Measurements from ENCODE around the gene COL25A1. TPM values are rescaled to one million over a fixed set of nuclear protein-coding genes. Genes with fewer than 3 reads are reported as not detected.

The COL25A1 gene
- total RNA-seq, 1 donor from 2014 or later: 1.00 TPM

- DNase-seq (ENCODE audit: low spot score): no peak
- intact Hi-C loops (cut with DNase I): no loop called here
Observed at GRCh38 chr4:109182696-109183095, 119.8 kb downstream of the COL25A1 start.

- intact Hi-C loops (cut with DNase I): no loop called here
- no peak for DNase-seq (ENCODE audit: low spot score)
Observed at GRCh38 chr4:109179061-109179460, 123.4 kb downstream of the COL25A1 start.

GRCh38 chr4:109177096-109177810 is 125.2 kb downstream of the COL25A1 start:
- no peak for DNase-seq (ENCODE audit: low spot score)
- intact Hi-C loops (cut with DNase I): no loop called here

GRCh38 chr4:109174224-109174953 is 128.1 kb downstream of the COL25A1 start:
- no peak for DNase-seq (ENCODE audit: low spot score)
- intact Hi-C loops (cut with DNase I): no loop called here

- intact Hi-C loops (cut with DNase I): no loop called here
- DNase-seq (ENCODE audit: low spot score): no peak
Observed at GRCh38 chr4:109172301-109172700, 130.2 kb downstream of the COL25A1 start.

GRCh38 chr4:109171070-109171469 is 131.4 kb downstream of the COL25A1 start:
- DNase-seq (ENCODE audit: low spot score): no peak
- intact Hi-C loops (cut with DNase I): no loop called here

GRCh38 chr4:109169170-109169569 is 133.3 kb downstream of the COL25A1 start:
- no peak for DNase-seq (ENCODE audit: low spot score)
- intact Hi-C loops (cut with DNase I): no loop called here

GRCh38 chr4:109166586-109166985 is 135.9 kb downstream of the COL25A1 start:
- intact Hi-C loops (cut with DNase I): no loop called here
- no peak for DNase-seq (ENCODE audit: low spot score)

- intact Hi-C loops (cut with DNase I): no loop called here
- no peak for DNase-seq (ENCODE audit: low spot score)
Observed at GRCh38 chr4:109166126-109166525, 136.3 kb downstream of the COL25A1 start.

- intact Hi-C loops (cut with DNase I): no loop called here
- no peak for DNase-seq (ENCODE audit: low spot score)
Observed at GRCh38 chr4:109164011-109164410, 138.4 kb downstream of the COL25A1 start.

- intact Hi-C loops (cut with DNase I): no loop called here
- no peak for DNase-seq (ENCODE audit: low spot score)
Observed at GRCh38 chr4:109163493-109163892, 139.0 kb downstream of the COL25A1 start.

- DNase-seq (ENCODE audit: low spot score): no peak
- intact Hi-C loops (cut with DNase I): no loop called here
Observed at GRCh38 chr4:109162759-109163158, 139.7 kb downstream of the COL25A1 start.

GRCh38 chr4:109160494-109160893 is 142.0 kb downstream of the COL25A1 start:
- DNase-seq (ENCODE audit: low spot score): no peak
- intact Hi-C loops (cut with DNase I): no loop called here

- no peak for DNase-seq (ENCODE audit: low spot score)
- intact Hi-C loops (cut with DNase I): no loop called here
Observed at GRCh38 chr4:109157696-109158095, 144.8 kb downstream of the COL25A1 start.

GRCh38 chr4:109157205-109157604 is 145.3 kb downstream of the COL25A1 start:
- intact Hi-C loops (cut with DNase I): no loop called here
- DNase-seq (ENCODE audit: low spot score): no peak

GRCh38 chr4:109156356-109156755 is 146.1 kb downstream of the COL25A1 start:
- intact Hi-C loops (cut with DNase I): no loop called here

GRCh38 chr4:109155682-109156283 is 146.7 kb downstream of the COL25A1 start:
- intact Hi-C loops (cut with DNase I): no loop called here
- DNase-seq (ENCODE audit: low spot score): no peak

More at GRCh38 chr4:109156356-109156755, 146.1 kb downstream of the COL25A1 start:
- no peak for DNase-seq (ENCODE audit: low spot score)

GRCh38 chr4:109155084-109155483 is 147.4 kb downstream of the COL25A1 start:
- DNase-seq (ENCODE audit: low spot score): no peak
- intact Hi-C loops (cut with DNase I): no loop called here

- DNase-seq (ENCODE audit: low spot score): no peak
- intact Hi-C loops (cut with DNase I): no loop called here
Observed at GRCh38 chr4:109154424-109154823, 148.0 kb downstream of the COL25A1 start.

- no peak for DNase-seq (ENCODE audit: low spot score)
- intact Hi-C loops (cut with DNase I): no loop called here
Observed at GRCh38 chr4:109149836-109150235, 152.6 kb downstream of the COL25A1 start.

GRCh38 chr4:109148577-109149075 is 153.8 kb downstream of the COL25A1 start:
- no peak for DNase-seq (ENCODE audit: low spot score)
- intact Hi-C loops (cut with DNase I): no loop called here

Data from cardiac septum (tissue), 1 donor.